Measurements from ENCODE around the gene RAB2B.

DNA sequence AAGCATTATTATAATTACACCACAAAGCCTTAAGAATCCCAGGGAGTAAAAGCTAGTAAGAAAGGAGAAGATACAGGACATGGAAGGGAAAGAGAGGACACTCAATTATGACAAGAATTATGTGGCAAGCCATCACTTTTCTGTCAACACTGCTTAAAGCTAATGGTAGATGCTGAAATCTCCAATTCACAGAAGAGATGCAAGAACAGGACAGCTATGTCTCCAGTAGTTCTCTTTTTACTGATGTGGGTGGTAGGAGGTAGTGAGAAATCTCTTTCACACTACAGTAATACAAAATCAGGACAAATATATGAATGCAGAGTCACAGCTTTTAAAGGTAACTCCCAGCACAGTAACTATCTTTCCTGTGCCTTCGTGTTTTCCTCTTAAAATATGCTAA is 50.1 kb downstream of the RAB2B start:
- no peak for TF ChIP-seq CTCF (conservative IDR thresholded peaks at IDR 0.05)
- no peak for TF ChIP-seq ZFX (IDR thresholded peaks at IDR 0.05)

Measured in C4-2B (cell line).